Right renal pelvis (tissue), 4 donors: ENCODE data around the gene NPAS1. TPM values are rescaled to one million over a fixed set of nuclear protein-coding genes. Genes with fewer than 3 reads are reported as not detected.
A peak's percentile ranks its signal among the peaks of the same experiment; 100 is the strongest.
"Not testable (repeated sequence)": the region's sequence is repeated elsewhere in the genome, so short reads cannot be mapped to it uniquely, and the experiment has no call there.

ENCODE experiments used
- DNase-seq, 4 donors: peaks; one replicate each; pipeline ENCODE4 v3.0.0-alpha.2; 2013; ENCODE audit warnings: low read depth in 4 of 4, low spot score in 3 of 4, missing footprints in 1 of 4
- polyA plus RNA-seq, 4 donors: library from polyadenylated mRNA; unstranded; fragments of 120-200 nt; gene quantifications; one replicate each; pipeline ENCODE4 v1.2.1, GENCODE V29; 2013; ENCODE audit not compliant: insufficient read length in 4 of 4

The NPAS1 gene
- polyA plus RNA-seq, 4 donors, result 1.3 to 3.1 (median 1.4) TPM

- no peak for DNase-seq
Measured at GRCh38 chr19:47074621-47075020, 55.0 kb downstream of the NPAS1 start.

DNA sequence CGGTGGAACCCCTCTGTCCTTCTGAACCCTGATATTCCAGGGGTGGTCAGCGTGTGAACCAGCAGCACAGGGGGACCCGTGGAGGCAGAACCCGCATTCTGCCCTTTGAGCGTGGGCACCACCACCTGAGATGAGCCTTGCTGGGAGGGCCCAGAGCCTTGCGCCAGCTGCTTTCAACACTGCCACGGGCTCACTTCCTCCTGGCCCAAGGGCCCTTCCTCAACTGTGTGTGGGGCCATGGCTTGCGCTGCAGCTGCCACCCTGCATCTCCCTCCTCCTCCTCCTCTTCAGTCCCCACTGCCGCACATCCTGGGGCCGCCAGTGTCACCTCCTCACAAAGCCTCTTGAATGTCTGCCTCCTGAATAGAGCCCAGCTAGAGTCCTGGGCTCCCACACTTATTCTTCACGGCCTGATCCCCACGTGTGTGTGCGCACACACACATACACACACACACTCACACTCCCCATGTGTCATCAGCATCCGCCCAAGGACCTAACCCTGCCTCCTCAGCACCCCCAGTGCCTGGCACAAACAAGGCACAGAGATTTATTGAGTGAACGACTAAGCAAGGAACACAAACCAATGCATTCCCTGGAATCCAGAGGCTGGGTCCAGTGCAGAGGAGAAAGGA lies 55.7 kb downstream of the NPAS1 start:
- DNase-seq, result no peak

GRCh38 chr19:47075941-47076340 lies 56.3 kb downstream of the NPAS1 start:
- DNase-seq, result peak in 3 of 4 donors; percentile 41 to 56 (median 56)

- not testable (repeated sequence) for DNase-seq
Measured at GRCh38 chr19:47078351-47078750, 58.7 kb downstream of the NPAS1 start.

DNA sequence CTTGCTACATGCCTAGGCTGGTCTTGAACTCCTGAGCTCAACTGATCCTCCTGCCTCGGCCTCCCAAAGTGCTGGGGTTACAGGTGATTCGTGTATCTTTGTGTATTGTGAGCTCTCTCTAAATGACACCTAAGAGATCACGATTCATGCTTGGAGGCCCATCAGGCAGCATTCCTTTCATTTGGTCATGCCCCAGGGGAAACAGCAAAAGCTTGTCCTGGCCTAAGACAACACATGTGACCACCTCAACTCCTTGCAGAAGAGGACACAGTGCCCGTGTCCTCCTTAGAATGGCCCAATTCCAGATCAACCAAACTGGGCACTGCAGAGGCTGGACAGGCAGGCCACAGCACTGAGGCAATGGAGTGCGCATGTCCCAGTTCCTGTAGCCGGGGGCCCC lies 61.5 kb downstream of the NPAS1 start:
- no peak for DNase-seq

GRCh38 chr19:47082493-47082892 lies 62.9 kb downstream of the NPAS1 start:
- no peak for DNase-seq

- no peak for DNase-seq
Measured at GRCh38 chr19:47084879-47085439, 65.3 kb downstream of the NPAS1 start.

DNA sequence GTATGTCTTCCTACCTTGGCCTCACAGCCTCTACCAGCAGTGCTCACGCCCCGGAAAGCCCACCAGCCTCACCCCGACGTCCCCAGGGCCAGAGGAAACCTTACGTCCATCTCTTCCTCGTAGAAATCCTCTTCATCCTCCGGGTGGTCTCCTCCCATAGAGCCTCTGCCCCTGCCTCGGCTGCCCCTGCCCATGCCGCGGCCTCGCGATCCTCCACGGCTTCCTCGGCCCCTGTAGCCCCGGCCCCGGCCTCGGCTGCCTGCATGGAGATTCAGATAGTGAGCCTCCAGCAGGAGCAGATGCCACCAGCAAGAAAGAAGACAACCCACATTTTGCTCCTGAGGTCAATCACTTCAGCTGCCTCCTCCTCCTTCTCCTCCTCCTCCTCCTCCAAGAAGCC lies 66.6 kb downstream of the NPAS1 start:
- DNase-seq, result no peak

- DNase-seq, result no peak
Measured at GRCh38 chr19:47089767-47090350, 70.2 kb downstream of the NPAS1 start.

GRCh38 chr19:47093254-47093653 lies 73.6 kb downstream of the NPAS1 start:
- no peak for DNase-seq

DNA sequence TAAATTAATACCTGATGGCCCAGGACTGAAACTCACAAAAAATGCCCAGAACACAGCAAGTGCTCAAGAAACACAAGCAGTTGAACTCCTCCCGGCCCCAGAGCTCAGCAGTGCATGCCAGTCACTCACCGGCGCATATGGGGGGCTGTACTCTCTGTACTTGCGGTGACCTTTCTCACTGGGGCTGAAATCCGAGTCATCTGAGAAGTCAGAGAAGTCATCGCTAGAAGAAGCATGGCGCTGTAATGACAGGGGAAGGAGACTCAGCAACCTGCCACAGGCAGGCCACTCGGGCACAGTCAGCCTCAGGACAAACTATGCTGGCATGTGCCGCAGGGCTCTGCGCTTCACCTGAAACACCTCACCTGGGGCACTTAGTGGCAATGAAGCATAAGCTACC lies 74.2 kb downstream of the NPAS1 start:
- no peak for DNase-seq

GRCh38 chr19:47094557-47095475 lies 75.2 kb downstream of the NPAS1 start:
- DNase-seq, result no peak

Other genes starting within 250 kb of the NPAS1 start
- gene SLC1A5, start 231.2 kb upstream of the NPAS1 start, polyA plus RNA-seq, result 10 to 100 TPM; 37.8 to 54.3 (median 41.2) TPM
- gene AP2S1, start 169.0 kb upstream of the NPAS1 start, polyA plus RNA-seq, result 100 to 1,000 TPM in 1 of 4 donors, 10 to 100 TPM in 3; 81.9 to 109 (median 92.9) TPM
- gene ARHGAP35, start 158.8 kb upstream of the NPAS1 start, polyA plus RNA-seq, result 10 to 100 TPM; 48.4 to 54.5 (median 48.7) TPM
- 10 to 100 TPM in 2 of 4 donors, 1 to 10 TPM in 2; 6.2 to 18.5 (median 9.0) TPM for gene TMEM160, start 28.8 kb downstream of the NPAS1 start, polyA plus RNA-seq
- gene ZC3H4, start 93.9 kb downstream of the NPAS1 start, polyA plus RNA-seq, result 10 to 100 TPM; 33.8 to 35.2 (median 34.6) TPM
- gene SAE1, start 111.0 kb downstream of the NPAS1 start, polyA plus RNA-seq, result 100 to 1,000 TPM; 116 to 132 (median 122) TPM
- gene BBC3, start 211.4 kb downstream of the NPAS1 start, polyA plus RNA-seq, result 1 to 10 TPM; 1.1 to 2.9 (median 1.6) TPM
- 10 to 100 TPM; 19.6 to 29.4 (median 22.0) TPM for gene CCDC9, start 236.7 kb downstream of the NPAS1 start, polyA plus RNA-seq